C4-2B (cell line): Measurements from ENCODE around the gene RALGAPA2.

Source experiments
- H3K27ac ChIP-seq: fragments of 450-650 bp; 2 replicates; pipeline ENCODE4 v1.5.1; 2017
- ZFX ChIP-seq: fragments of 450-650 bp; IDR thresholded peaks from 2 replicates; pipeline ENCODE4 v1.6.1; 2017
- TF ChIP-seq, protein P1 (sequence below): fragments of 450-650 bp; conservative IDR thresholded peaks from 2 replicates; pipeline ENCODE4 v1.5.1; 2017; ENCODE audit warnings: mild to moderate bottlenecking

The RALGAPA2 gene

DNA sequence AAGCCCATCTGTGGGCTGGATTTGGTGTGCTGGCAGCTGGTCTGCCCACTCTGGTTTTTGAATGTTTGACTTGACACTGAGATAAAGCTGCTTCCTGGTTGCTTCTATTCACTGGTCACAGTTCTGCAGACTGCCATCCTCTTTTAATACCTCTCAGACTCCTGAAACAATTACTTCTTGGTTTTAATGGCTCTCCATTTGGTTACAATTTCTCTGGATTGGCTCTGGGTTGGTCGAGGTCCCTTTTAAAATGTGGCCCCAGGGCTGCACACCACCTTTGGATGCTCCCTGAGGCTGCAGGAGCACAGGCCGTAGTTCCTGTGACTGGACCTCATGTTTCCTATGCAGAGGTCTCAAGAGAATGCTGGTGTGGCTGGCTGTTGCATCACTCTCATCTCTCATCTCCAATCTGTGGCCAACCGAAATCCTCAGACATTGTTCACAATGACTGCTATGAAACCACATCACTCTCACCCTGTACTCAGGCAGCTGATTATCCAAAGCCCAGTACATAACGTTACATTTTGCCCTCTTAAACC is 246.0 kb downstream of the RALGAPA2 start:
- no peak overlapping the region for H3K27ac ChIP-seq
- TF ChIP-seq, protein P1, sequence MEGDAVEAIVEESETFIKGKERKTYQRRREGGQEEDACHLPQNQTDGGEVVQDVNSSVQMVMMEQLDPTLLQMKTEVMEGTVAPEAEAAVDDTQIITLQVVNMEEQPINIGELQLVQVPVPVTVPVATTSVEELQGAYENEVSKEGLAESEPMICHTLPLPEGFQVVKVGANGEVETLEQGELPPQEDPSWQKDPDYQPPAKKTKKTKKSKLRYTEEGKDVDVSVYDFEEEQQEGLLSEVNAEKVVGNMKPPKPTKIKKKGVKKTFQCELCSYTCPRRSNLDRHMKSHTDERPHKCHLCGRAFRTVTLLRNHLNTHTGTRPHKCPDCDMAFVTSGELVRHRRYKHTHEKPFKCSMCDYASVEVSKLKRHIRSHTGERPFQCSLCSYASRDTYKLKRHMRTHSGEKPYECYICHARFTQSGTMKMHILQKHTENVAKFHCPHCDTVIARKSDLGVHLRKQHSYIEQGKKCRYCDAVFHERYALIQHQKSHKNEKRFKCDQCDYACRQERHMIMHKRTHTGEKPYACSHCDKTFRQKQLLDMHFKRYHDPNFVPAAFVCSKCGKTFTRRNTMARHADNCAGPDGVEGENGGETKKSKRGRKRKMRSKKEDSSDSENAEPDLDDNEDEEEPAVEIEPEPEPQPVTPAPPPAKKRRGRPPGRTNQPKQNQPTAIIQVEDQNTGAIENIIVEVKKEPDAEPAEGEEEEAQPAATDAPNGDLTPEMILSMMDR: no peak

DNA sequence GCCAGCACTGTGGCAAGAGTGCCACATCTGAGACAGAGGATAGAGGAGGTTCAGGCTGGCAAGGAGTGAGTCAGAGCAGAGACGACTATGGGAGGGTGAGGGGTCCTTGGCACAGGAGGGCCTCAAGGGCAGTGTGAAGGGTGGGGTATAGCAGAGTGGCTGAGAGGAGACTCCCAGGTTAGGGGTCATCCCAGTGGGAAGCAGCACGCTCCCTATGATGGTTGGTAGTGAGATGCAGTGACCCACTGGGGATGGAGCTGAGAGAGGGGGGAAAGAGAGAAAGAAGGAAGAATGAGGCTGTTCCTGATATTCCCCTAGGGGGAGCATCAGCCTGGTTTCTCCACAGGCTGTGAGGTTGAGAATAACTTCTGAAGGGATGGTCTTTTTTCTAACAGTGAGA is 247.2 kb downstream of the RALGAPA2 start:
- no peak for TF ChIP-seq ZFX
- TF ChIP-seq, protein P1: no peak; the same call in 1 of the 2 replicates
- H3K27ac ChIP-seq: no peak overlapping the region

DNA sequence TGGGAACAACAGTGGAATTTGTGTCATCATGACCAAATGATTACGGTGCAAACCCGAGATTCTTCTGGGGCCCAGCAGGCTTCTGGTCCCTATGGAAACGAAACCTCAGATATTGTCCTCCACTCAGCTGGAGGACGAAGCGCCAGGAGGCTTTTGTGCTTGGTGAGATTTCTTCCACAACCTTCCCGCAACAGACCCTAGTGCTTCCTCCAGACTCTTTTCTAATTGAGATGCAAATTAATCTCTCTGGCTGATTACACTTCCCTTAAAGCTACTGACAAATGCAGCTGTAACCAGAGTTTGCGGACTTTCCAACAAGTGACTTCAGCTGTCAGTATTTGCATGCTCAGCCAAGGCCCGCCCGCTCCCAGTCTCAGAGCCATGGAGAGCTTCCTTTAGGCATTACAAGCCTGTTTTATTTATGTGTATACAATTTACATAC is 248.5 kb downstream of the RALGAPA2 start:
- no peak overlapping the region for H3K27ac ChIP-seq
- TF ChIP-seq, protein P1: no peak
- no peak for TF ChIP-seq ZFX

DNA sequence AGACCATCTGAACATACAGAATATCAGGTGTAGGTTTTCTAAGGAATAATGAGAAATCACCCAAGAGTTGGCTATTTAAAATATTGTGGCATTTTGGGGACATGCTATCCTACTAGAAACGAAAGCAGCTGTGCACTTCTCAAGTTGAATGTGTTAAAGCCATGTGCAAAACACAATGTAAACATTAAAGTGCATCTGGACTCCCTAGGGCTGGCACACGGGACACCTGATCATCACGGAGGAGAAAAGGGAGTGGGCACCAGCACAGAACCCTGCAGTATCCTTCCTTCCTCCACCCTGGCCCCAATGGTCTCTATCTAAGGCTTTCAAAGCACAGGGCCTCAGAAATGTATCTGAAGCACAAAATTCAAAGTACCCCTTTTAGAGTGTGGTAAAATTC is 250.3 kb downstream of the RALGAPA2 start:
- TF ChIP-seq, protein P1: no peak
- no peak overlapping the region for H3K27ac ChIP-seq

DNA sequence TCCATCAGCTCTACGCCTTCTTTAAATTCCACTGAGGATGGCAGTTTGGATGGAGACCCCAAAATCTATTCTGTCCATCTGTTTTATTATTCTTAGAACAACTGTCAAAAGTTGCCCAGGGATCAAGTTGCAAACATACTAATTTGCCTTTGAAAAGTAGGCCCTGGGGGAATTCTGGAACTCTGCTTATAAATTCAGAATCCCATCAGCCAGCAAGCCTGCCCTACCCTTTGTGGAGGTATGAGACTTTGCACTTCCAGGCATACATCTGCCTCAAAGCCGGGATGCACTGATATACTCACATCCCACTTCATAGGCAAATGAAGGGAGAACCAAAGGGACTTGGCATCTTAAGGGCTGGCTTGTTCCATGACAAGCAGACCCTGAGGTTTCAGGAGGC is 250.9 kb downstream of the RALGAPA2 start:
- no peak for TF ChIP-seq ZFX
- TF ChIP-seq, protein P1: no peak
- no peak overlapping the region for H3K27ac ChIP-seq

DNA sequence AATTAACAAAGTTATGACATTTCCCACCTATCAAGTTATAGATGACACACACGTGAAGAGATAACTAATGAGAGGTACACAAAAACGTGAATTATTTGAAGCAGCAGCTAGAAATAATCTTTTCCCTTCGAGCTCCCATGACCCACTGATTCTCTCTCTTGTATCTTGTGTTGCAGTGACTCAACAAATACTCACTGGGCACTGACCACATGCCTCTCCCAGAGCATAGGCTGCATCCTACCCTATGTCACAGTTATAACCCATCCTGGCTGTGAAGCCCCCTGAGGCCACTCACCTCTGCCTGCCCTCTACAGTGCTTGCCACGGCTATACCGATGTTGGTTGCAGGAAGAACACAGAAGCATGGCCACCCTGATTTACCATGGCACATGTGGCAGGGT is 252.7 kb downstream of the RALGAPA2 start:
- no peak for TF ChIP-seq ZFX
- TF ChIP-seq, protein P1: no peak
- no peak overlapping the region for H3K27ac ChIP-seq

DNA sequence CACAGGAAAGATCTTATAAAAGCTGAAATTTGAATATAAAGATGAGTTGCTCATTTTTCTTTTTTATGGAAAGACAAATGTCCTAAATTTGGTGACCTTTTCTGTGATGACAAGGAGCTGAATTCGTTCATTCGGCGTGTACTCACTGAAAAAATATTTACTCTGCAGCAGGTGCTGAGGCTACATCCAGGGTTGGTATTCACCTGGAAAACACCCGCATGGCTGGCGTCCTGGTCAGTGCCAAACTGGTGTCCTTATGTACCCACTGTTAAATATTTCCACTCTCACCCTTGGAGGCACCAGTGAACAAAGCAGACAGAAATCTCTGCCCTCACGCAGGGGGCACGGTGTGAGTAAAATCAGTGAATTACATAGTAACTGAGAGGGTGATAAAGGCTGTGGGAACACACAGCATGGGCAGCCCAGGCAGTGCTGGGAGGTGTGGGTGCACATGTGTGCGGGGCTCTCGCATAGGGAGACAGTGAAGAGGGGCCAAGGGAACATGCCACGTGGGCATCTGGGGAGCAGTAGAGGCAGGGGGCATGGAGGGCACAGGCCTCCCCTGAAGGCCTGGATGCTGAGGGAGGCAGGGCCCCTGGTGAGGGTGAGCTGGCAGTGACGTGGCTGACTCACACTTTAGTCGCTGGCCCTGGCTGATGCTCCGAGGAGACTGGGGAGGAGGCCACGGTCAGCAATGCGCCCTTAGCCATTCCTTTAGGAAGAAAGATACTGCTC is 254.9 kb downstream of the RALGAPA2 start:
- TF ChIP-seq, protein P1: no peak
- TF ChIP-seq ZFX: no peak
- H3K27ac ChIP-seq: no peak overlapping the region
